ENCODE data around the gene HOXB13. TPM values are rescaled to one million over a fixed set of nuclear protein-coding genes. Genes with fewer than 3 reads are reported as not detected.

Gene HOXB13
- total and polyA plus RNA-seq, 2 experiments from 2014 or later: not detected

DNA sequence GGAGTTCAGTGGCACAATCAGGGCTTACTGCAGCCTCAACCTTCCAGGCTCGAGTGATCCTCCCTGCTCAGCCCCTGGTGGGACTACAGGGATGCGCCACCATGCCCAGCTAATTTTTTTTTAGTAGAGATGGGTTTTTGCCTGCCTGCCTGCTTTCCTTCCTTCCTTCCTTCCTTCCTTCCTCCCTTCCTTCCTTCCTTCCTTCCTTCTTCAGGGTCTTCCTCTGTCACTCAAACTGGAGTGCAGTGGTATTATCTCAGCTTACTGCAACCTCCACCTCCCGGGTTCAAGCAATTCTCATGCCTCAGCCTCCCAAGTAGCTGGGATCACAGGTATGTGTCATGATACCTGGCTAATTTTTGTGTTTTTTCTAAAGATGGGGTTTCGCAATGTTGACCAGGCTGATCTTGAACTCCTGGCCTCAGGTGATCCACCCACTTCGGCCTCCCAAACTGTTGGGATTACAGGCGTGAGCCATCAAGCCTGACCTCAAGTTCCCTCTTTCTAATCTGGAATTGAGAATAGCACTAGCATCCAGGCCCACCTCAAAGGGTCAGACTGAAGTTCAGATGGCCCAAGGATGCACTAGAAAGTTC is 51.5 kb downstream of the HOXB13 start (continued):
- TF ChIP-seq STAT1 (IDR thresholded peaks at IDR 0.05; ENCODE audit: unreplicated experiment) (no peak), ZNF331 (CRISPR knock-in tag; IDR thresholded peaks at IDR 0.05; ENCODE audit: low read depth) (no peak), EZH2phosphoT487 (IDR thresholded peaks at IDR 0.05; ENCODE audit: unreplicated experiment) (no peak)
- TF ChIP-seq, protein P1, sequence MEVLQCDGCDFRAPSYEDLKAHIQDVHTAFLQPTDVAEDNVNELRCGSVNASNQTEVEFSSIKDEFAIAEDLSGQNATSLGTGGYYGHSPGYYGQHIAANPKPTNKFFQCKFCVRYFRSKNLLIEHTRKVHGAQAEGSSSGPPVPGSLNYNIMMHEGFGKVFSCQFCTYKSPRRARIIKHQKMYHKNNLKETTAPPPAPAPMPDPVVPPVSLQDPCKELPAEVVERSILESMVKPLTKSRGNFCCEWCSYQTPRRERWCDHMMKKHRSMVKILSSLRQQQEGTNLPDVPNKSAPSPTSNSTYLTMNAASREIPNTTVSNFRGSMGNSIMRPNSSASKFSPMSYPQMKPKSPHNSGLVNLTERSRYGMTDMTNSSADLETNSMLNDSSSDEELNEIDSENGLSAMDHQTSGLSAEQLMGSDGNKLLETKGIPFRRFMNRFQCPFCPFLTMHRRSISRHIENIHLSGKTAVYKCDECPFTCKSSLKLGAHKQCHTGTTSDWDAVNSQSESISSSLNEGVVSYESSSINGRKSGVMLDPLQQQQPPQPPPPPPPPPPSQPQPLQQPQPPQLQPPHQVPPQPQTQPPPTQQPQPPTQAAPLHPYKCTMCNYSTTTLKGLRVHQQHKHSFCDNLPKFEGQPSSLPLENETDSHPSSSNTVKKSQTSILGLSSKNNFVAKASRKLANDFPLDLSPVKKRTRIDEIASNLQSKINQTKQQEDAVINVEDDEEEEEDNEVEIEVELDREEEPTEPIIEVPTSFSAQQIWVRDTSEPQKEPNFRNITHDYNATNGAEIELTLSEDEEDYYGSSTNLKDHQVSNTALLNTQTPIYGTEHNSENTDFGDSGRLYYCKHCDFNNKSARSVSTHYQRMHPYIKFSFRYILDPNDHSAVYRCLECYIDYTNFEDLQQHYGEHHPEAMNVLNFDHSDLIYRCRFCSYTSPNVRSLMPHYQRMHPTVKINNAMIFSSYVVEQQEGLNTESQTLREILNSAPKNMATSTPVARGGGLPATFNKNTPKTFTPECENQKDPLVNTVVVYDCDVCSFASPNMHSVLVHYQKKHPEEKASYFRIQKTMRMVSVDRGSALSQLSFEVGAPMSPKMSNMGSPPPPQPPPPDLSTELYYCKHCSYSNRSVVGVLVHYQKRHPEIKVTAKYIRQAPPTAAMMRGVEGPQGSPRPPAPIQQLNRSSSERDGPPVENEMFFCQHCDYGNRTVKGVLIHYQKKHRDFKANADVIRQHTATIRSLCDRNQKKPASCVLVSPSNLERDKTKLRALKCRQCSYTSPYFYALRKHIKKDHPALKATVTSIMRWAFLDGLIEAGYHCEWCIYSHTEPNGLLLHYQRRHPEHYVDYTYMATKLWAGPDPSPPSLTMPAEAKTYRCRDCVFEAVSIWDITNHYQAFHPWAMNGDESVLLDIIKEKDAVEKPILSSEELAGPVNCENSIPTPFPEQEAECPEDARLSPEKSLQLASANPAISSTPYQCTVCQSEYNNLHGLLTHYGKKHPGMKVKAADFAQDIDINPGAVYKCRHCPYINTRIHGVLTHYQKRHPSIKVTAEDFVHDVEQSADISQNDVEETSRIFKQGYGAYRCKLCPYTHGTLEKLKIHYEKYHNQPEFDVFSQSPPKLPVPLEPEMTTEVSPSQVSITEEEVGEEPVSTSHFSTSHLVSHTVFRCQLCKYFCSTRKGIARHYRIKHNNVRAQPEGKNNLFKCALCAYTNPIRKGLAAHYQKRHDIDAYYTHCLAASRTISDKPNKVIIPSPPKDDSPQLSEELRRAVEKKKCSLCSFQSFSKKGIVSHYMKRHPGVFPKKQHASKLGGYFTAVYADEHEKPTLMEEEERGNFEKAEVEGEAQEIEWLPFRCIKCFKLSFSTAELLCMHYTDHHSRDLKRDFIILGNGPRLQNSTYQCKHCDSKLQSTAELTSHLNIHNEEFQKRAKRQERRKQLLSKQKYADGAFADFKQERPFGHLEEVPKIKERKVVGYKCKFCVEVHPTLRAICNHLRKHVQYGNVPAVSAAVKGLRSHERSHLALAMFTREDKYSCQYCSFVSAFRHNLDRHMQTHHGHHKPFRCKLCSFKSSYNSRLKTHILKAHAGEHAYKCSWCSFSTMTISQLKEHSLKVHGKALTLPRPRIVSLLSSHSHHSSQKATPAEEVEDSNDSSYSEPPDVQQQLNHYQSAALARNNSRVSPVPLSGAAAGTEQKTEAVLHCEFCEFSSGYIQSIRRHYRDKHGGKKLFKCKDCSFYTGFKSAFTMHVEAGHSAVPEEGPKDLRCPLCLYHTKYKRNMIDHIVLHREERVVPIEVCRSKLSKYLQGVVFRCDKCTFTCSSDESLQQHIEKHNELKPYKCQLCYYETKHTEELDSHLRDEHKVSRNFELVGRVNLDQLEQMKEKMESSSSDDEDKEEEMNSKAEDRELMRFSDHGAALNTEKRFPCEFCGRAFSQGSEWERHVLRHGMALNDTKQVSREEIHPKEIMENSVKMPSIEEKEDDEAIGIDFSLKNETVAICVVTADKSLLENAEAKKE (CRISPR knock-in tag; IDR thresholded peaks at IDR 0.05): no peak

MicroRNAs encoded within 50 kb of the gene (microRNA counts, 767-probe panel; counts per million panel counts)
- not detected for microRNA hsa-miR-3185

Small RNA genes lying within 50 kb of the gene (microRNA-seq; reads per million reads assigned to microRNA genes)
- gene MIR3185: not detected

Small RNA genes lying within 50 kb of the gene (small RNA-seq; reads per million reads assigned to genes)
- gene AC091179.2 (ENCODE audit: low replicate concordance) (not detected), gene COX6B1P2 (ENCODE audit: low replicate concordance) (not detected), gene MIR3185 (ENCODE audit: low replicate concordance) (not detected), gene RF02132 (ENCODE audit: low replicate concordance) (not detected), gene RF02133 (ENCODE audit: low replicate concordance) (not detected), gene RN7SL125P (ENCODE audit: low replicate concordance) (not detected)

Other genes starting within 250 kb of the HOXB13 start
- not detected in 2 replicates for gene HOXB1, start 197.7 kb downstream of the HOXB13 start, total RNA-seq (2014; rRNA removed; shearing (Covaris generic))
- not detected in 2 replicates for gene HOXB1, start 197.7 kb downstream of the HOXB13 start, polyA plus RNA-seq (2016; fragmentation: Nextera tagmentation; extraction: Ambion mirVana)
- gene HOXB2, start 183.6 kb downstream of the HOXB13 start, total RNA-seq (2014; rRNA removed; shearing (Covaris generic)): not detected in 2 replicates
- gene HOXB2, start 183.6 kb downstream of the HOXB13 start, polyA plus RNA-seq (2016; fragmentation: Nextera tagmentation; extraction: Ambion mirVana): 0.37 TPM in 1 of 2 replicates, not detected in the other
- gene HOXB4, start 150.4 kb downstream of the HOXB13 start, total RNA-seq (2014; rRNA removed; shearing (Covaris generic)): not detected in 2 replicates
- not detected in 2 replicates for gene HOXB4, start 150.4 kb downstream of the HOXB13 start, polyA plus RNA-seq (2016; fragmentation: Nextera tagmentation; extraction: Ambion mirVana)
- gene HOXB3, start 138.5 kb downstream of the HOXB13 start, total RNA-seq (2014; rRNA removed; shearing (Covaris generic)): 0.17 TPM in 1 of 2 replicates, not detected in the other
- gene HOXB3, start 138.5 kb downstream of the HOXB13 start, polyA plus RNA-seq (2016; fragmentation: Nextera tagmentation; extraction: Ambion mirVana): not detected in 2 replicates
- not detected in 2 replicates for gene HOXB5, start 135.0 kb downstream of the HOXB13 start, total RNA-seq (2014; rRNA removed; shearing (Covaris generic))
- gene HOXB5, start 135.0 kb downstream of the HOXB13 start, polyA plus RNA-seq (2016; fragmentation: Nextera tagmentation; extraction: Ambion mirVana): not detected in 2 replicates
- not detected in 2 replicates for gene HOXB6, start 123.8 kb downstream of the HOXB13 start, total RNA-seq (2014; rRNA removed; shearing (Covaris generic))
- gene HOXB6, start 123.8 kb downstream of the HOXB13 start, polyA plus RNA-seq (2016; fragmentation: Nextera tagmentation; extraction: Ambion mirVana): not detected in 2 replicates
- gene HOXB7, start 117.7 kb downstream of the HOXB13 start, total RNA-seq (2014; rRNA removed; shearing (Covaris generic)): not detected in 2 replicates
- not detected in 2 replicates for gene HOXB7, start 117.7 kb downstream of the HOXB13 start, polyA plus RNA-seq (2016; fragmentation: Nextera tagmentation; extraction: Ambion mirVana)
- not detected in 2 replicates for gene HOXB8, start 113.5 kb downstream of the HOXB13 start, total RNA-seq (2014; rRNA removed; shearing (Covaris generic))
- gene HOXB8, start 113.5 kb downstream of the HOXB13 start, polyA plus RNA-seq (2016; fragmentation: Nextera tagmentation; extraction: Ambion mirVana): not detected in 2 replicates
- not detected in 2 replicates for gene HOXB9, start 102.4 kb downstream of the HOXB13 start, total RNA-seq (2014; rRNA removed; shearing (Covaris generic))
- not detected in 2 replicates for gene HOXB9, start 102.4 kb downstream of the HOXB13 start, polyA plus RNA-seq (2016; fragmentation: Nextera tagmentation; extraction: Ambion mirVana)
- gene PRAC1, start 6.2 kb downstream of the HOXB13 start, total RNA-seq (2014; rRNA removed; shearing (Covaris generic)): not detected in 2 replicates
- gene PRAC1, start 6.2 kb downstream of the HOXB13 start, polyA plus RNA-seq (2016; fragmentation: Nextera tagmentation; extraction: Ambion mirVana): 0.70 TPM in 1 of 2 replicates, not detected in the other
- gene PRAC2, start 5.6 kb downstream of the HOXB13 start, total RNA-seq (2014; rRNA removed; shearing (Covaris generic)): not detected in 2 replicates
- gene PRAC2, start 5.6 kb downstream of the HOXB13 start, polyA plus RNA-seq (2016; fragmentation: Nextera tagmentation; extraction: Ambion mirVana): not detected in 2 replicates
- gene TTLL6, start 88.5 kb upstream of the HOXB13 start, total RNA-seq (2014; rRNA removed; shearing (Covaris generic)): 1.9 and 2.3 TPM in 2 replicates
- gene TTLL6, start 88.5 kb upstream of the HOXB13 start, polyA plus RNA-seq (2016; fragmentation: Nextera tagmentation; extraction: Ambion mirVana): 3.5 and 4.7 TPM in 2 replicates
- 14.4 and 24.8 TPM in 2 replicates for gene CALCOCO2, start 102.3 kb upstream of the HOXB13 start, total RNA-seq (2014; rRNA removed; shearing (Covaris generic))
- 12.5 and 16.3 TPM in 2 replicates for gene CALCOCO2, start 102.3 kb upstream of the HOXB13 start, polyA plus RNA-seq (2016; fragmentation: Nextera tagmentation; extraction: Ambion mirVana)
- gene ATP5MC1, start 164.0 kb upstream of the HOXB13 start, total RNA-seq (2014; rRNA removed; shearing (Covaris generic)): 123 and 157 TPM in 2 replicates
- gene ATP5MC1, start 164.0 kb upstream of the HOXB13 start, polyA plus RNA-seq (2016; fragmentation: Nextera tagmentation; extraction: Ambion mirVana): 450 and 456 TPM in 2 replicates
- 74.1 and 78.5 TPM in 2 replicates for gene UBE2Z, start 179.7 kb upstream of the HOXB13 start, total RNA-seq (2014; rRNA removed; shearing (Covaris generic))
- 30.1 and 34.1 TPM in 2 replicates for gene UBE2Z, start 179.7 kb upstream of the HOXB13 start, polyA plus RNA-seq (2016; fragmentation: Nextera tagmentation; extraction: Ambion mirVana)
- 88.5 and 114 TPM in 2 replicates for gene SNF8, start 216.1 kb upstream of the HOXB13 start, total RNA-seq (2014; rRNA removed; shearing (Covaris generic))
- 103 and 113 TPM in 2 replicates for gene SNF8, start 216.1 kb upstream of the HOXB13 start, polyA plus RNA-seq (2016; fragmentation: Nextera tagmentation; extraction: Ambion mirVana)
- gene GIP, start 239.8 kb upstream of the HOXB13 start, total RNA-seq (2014; rRNA removed; shearing (Covaris generic)): not detected in 2 replicates
- gene GIP, start 239.8 kb upstream of the HOXB13 start, polyA plus RNA-seq (2016; fragmentation: Nextera tagmentation; extraction: Ambion mirVana): 0.43 and 1.3 TPM in 2 replicates

Data from GM23338 (cell line).